Neural progenitor cell (in vitro differentiated cells): Measurements from ENCODE around the gene AHSG.

Source experiments
- CTCF ChIP-seq: fragments of 200-600 bp; sonication (generic); IDR thresholded peaks from 2 replicates; pipeline ENCODE4 v1.5.1; 2017; ENCODE audit warnings: antibody characterized with exemption, mild to moderate bottlenecking
- EZH2 ChIP-seq: fragments of 200-600 bp; sonication (generic); IDR thresholded peaks from 2 replicates; pipeline ENCODE4 v1.6.1; 2017; ENCODE audit warnings: antibody characterized with exemption, mild to moderate bottlenecking, moderate library complexity

- TF ChIP-seq CTCF: no peak
- no peak for TF ChIP-seq EZH2
These were observed 12.0 kb upstream of the AHSG start for GRCh38 chr3:186600896-186601295.
